HG03354 (cell line): ENCODE measurements around the gene SLC4A1.
A peak's percentile ranks its signal among the peaks of the same experiment; 100 is the strongest.

ENCODE experiments used
- ATAC-seq: cut with Tn5 transposase; IDR thresholded peaks from one replicate; pipeline ENCODE4 v1.9.1; 2021; ENCODE audit warnings: mild to moderate bottlenecking; ENCODE audit not compliant: unreplicated experiment, poor library complexity, severe bottlenecking

Gene SLC4A1

DNA sequence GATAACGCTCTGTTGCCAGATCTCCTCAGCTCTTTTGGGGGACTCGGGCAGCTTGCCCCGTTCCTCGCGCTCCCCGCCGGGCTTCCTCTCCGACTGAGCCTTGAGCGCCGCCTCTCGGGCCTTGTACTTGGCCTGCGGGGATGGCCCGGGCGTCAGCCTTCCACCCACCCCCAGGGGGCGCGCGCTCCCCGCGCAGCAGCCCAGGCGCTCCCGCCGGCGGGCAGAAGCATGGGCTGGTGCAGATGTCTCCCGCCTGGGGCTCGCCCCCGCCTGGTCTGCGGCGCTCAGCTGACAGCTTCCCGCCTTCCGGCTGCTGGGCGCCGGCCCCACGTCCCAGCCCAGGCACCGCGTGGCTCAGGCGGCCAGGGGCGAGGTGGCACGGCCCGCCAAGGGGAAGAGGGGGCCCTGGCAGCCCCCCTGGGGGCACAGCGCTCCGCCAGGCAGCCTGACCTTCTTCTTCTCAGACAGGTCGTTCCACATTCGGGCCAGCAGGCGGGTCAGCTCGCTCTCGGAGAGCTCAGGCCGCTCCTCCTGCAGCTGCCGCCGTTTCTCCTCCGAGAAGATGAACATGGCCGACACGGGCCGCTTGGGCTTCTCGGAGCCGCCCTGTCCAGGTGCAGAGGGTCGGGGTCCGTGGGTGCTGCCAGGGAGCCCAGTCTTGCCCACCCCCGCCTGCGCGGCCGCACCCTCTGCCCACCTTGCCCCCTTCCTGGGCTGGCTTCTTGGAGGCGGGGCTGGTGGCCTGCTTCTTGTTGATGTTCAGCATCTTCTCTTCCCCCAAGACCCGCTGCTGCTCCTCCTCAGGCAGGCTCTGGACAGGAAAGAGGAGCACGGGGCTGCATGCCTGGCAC lies 57.4 kb downstream of the SLC4A1 start:
- ATAC-seq = peak; percentile 80

DNA sequence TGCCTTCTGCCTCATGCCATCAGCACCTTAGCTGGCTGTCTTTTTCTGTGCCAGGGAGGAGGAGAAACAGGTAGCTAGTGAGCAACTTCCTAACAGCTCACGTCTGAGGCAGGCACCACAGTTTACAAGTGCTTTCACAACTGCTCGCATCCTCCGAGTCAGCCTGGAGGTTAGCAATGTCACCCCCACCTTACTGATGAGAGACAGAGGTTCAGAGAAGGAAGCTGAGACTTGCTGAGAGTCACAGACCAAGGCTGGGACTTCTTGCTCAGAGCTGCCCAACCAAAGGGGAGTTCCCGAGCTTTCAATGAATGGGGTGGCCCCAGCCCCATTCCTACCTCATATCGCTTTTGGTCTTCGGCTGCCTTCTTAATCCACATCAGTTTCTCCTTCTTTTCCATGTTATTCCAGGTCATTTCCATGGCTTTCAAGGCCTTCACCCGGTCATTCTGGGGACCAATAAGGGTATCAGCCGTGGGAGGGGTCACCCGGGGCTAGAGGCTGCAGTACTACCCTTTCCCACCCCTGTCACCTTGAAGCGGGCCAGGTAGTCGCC lies 58.1 kb downstream of the SLC4A1 start:
- ATAC-seq = no peak

DNA sequence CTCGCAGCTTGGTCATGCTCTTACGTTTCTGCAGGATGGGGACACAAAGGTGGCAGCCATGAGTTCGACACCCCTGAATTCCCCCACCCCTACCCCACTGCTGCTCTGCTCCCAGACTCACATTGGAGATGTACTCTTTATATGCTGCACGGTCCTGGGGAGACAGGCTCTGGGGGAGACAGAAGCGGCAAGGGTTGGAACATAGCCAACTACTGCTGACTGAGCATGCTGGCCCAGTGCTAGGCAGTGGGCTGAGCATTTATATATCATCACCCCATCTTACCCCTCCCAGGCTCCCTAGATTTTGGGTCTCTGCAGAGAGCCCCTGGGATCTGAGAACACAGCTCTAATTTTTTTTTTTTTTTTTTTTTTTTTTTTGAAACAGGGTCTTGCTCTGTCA lies 60.2 kb downstream of the SLC4A1 start:
- ATAC-seq = no peak

DNA sequence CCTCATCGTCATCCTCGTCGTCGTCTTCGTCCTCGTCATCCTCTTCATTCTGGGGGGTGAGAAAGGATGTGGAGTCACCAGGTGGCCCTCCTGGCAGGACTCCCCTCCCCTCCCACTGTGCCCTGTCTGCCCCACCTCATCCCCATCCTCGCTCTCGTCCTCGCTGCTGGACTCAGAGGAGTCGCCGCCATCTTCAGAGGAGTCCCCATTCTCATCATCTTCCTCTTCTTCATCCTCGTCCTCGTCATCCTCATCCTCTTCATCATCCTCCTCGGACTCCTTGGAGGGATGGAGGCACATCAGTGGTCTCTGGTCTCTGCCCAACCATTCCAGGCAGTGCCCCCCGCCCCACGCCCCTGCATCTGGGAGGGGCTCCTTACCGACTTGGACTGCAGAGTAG lies 60.6 kb downstream of the SLC4A1 start:
- ATAC-seq = no peak

DNA sequence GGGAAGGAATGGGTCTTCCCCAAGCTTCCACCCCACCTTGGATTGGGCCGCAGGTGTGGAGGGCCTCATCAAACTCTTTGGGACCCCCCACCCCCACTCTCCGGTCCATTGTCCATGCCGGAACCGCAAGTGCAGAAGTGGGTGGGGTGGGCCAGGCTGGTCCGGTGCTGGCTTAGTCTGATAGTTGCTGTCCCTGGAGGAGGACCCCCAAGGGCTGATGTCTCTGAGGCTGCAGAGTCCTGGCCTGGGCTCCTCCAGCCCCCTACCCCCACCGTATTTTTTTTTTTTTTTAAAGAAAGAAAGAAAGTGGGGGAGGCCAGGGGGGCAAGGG lies 61.1 kb downstream of the SLC4A1 start:
- no peak for ATAC-seq

DNA sequence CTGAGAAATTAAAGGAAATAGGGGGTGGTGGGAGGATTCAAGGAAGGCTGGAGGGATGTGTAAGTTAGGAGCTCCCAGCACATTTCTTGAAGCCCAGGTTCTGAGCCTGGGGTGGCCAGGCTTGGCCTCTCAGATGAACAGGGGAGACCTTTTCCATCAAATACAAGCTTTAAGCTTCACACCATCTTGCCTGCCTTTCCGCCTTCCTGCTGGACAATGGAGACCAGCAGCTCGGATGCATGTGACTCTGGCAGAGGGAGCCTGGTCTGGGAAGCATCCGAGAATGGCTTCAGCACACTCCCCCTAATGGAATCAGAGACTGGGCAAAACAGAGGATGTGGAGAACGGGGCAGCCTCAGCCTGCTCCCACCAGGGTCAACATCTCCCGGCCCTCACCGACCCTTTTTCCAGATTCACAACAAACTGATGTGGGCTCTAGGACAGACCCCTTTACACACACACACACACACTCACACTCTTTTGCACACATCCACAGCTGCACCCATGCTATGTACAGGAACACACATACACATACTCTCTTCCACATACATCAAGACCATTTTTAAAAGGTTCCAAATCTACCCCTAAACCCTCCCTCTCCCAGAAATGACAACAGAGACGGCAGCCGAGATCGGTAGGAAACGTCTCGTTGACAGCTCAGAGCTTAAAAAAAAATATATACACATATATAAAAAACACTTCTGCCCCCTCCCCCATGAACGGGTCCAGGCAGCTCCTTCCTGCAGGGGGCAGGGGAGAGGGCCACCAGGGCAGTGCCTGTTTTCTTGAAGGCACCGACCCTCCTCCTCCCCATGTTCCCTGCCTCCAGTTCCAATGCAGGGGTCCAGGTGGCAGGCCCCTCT lies 61.7 kb downstream of the SLC4A1 start:
- ATAC-seq = no peak

DNA sequence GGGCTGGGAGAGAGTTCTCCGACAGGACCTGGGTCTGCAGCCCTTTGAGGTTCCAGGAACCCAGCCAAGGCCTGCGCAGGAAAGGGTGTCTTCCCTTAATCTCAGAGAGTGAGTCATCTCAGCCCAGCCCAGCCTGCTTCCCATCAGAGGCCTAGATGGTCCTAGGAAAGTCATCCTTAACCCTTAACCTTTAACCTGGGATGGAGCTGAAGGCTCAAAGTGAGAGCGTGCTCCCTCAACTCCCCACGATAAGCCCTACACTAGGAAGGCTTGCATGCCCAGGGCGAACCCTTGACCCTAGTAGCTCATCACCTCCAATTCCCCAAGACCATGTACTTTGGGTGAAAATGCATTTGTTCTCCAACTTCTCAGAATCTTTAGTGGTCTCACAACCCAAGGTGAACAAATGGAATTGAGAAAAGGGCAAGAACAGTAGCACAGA lies 63.5 kb downstream of the SLC4A1 start:
- no peak for ATAC-seq

DNA sequence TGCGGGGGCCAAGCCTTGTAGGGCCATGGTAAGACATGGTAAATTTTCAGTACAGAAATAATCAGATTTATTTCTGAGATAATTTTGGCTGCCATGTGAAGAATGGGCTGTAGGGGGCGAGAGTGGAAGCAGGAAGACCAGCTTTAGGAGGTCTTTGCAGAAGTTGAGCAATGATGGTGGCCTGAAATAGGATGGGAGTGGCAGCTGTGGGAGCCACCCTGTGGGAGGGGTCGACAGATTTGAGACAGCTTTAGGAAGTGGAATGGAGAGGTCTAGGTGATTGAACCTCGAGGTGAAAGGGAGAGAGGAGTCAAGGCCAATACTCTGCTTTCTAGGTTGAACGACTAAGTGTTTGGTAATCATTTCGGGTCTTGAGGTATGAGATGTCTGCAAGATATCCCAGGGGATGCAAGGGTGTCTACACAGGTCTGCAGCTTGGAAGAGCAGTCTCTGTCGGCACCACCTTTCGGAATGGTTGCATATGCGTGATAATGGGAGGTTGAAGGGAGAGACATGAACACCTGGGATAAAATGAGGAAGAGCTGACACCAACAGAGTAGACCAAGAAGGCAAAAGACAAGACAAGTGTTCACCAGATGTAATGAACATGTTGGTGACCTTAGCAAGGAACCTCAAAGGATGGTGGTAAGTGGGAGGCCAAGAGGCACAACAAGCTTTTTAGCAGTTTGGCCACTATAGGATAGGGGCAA lies 64.0 kb downstream of the SLC4A1 start:
- no peak for ATAC-seq

DNA sequence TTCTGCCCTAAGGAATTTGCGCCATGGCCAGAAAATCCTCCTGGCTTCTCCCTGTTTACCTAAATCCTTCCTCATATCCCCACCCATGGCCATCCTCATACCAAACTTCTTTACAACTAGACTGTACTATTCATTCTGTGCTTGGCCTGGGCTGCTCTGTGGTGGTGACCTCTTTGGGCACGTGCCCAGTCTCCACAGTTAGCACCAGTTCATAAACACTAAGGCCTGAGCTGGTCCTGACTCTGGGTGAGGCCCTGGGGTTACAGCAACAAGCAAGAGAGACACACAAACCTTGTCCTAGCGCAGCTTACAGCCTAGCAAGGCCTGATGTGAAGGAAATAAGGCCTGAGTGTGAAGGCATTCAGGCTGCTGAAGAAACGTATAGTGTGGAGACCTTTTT lies 65.2 kb downstream of the SLC4A1 start:
- ATAC-seq = no peak

DNA sequence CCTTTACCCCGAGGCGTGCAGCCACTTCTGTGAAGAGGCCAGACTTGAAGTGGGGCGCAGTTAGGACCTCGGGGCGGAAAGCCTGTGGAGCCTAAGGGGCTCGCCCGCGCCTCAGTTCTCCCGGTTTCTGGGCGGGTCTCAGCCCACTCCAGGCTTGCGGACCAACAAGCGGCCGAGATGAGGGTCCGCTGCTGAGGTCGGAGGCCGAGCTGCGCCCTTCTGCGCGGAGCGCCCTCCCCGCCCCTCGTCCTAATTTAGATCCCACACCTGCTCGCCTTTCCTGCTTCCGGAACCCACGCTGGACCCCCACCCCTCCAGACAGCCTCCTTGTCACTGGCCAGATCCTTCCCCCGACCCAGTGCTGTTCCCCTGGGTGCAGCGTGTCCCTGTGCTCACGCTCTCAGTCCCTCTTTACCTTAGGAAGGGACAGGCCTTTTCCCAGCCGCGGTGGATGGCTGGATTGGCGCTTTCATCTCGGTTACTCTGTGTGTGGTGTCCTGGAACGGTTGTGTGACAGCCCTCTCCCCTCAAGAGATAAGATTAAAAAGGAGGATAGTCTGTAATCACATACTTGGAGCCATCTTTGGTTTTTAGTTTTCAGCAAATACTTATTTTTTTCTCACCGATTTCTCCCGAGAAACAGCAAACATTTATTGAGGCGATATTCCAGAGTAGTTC lies 67.3 kb downstream of the SLC4A1 start:
- no peak for ATAC-seq

DNA sequence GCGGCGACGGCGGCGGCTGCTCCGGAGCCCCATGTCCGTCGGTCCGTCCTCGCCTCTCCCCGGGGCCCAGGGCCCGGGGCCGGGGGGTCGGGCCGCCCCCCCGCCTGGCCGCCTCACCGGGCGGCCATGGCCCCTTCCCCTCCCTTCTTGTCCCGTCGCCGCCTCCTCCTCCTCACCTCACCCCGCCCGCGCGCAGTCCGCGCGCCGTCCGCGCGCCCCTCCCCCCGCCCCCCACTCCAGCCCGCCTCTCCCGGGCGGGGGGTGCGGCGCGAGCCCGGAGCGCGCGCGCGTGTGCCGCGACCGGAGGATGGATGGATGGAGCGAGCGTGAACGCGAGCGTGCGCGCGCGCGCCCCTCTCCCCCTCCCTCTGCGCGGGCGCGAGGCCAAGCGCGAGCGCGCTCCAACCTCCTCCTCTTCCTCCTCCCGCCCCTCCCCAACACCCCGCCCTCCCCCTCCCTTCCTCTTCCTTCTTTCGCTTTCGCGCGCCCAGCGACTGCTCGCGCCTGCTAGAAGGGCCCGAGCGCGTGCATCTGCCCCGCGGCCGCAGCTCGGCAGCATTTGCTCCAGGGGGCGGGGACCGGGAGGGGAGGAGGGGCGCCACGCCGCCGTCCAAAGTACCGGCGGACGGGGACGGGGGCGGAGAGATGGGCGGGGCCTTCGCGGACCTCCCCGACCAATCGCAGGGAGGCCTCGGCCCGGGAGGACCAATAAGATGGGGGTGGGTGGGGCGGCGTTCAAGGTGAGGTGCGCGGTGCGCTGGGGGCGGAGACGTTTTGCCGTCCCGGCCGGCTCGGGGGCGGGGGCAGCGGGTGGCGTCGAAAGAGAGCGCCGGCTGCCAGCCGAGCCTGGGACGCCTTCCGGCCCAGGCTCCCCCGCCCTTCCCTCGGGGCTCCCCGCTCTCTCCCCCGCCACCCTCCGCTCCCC lies 68.1 kb downstream of the SLC4A1 start, which contains the start of gene ATXN7L3:
ATXN7L3 (minus strand) TSS at position 332 of the 925 bp plus-strand sequence. CDS start 1,814 bp downstream, outside the sequence.
- ATAC-seq = peak; percentile 63

DNA sequence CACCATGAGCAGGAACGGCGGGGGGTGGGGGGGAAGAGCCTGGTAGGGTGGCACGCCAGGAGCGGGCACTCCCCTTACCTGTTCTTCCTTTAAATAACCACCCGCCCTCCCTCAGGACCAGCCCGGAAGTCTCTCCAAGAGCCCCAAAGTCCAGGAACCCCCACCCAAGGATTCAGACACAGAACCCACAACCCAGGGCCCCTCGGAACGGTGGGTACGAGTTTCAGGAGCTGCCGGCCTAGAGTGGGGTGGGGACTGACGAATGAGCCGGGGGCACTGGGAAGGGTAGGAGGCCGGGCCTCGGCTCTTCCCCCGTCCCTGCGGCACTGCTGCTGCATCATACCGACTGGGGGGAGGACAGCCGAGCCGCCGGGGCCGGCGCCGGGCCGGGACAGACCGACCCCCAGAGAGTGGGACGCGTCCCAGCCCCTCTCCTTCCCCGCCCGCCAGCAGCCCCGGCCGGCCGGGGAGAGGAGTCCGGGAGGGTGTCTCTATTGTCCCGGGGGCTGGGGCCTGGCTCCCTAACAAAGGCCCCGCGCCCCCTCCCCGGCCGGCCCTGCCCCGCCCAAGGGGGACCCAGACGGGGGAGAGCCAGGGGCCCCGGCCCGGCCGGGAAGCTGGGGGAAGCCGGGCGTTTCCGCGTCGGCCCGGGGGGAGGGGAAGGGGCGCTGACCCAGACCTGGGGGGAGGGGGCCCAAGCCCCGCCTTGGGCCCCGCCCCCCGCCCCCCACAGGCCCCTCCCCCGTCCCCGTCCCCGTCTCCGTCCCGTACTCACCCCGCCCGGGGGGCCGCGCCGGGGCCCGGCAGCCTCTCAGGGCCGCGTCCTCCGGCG lies 69.0 kb downstream of the SLC4A1 start:
- peak; percentile 19 for ATAC-seq
